Heart left ventricle (tissue), 16 donors: ENCODE results near the gene ACACA. TPM values are rescaled to one million over a fixed set of nuclear protein-coding genes. Genes with fewer than 3 reads are reported as not detected.

Experiments
- ATAC-seq, 4 donors: fragments of 200-7000 bp; cut with Tn5 transposase; one replicate each; pipeline ENCODE4 v1.9.1; 2020 to 2022; ENCODE audit warnings: moderate library complexity in 4 of 4, mild to moderate bottlenecking in 3 of 4, moderate number of reproducible peaks in 1 of 4
- DNase-seq, 5 donors: peaks; one replicate each; pipeline ENCODE4 v3.0.0-alpha.2; 2020
- H3K27ac ChIP-seq, 12 donors: fragments of 200-600 bp; sonication (generic) in 4 of 12; one replicate each; pipeline versions ENCODE4 v1.5.0 to v1.8.0; 2016 to 2022; ENCODE audit warnings: mild to moderate bottlenecking in 2 of 12
- H3K27me3 ChIP-seq, 9 donors: fragments of 200-600 bp; sonication (generic) in 2 of 9; one replicate each; pipeline versions ENCODE4 v1.5.1 to v1.8.0; 2016 to 2022; ENCODE audit warnings: mild to moderate bottlenecking in 3 of 9
- H3K36me3 ChIP-seq, 9 donors: fragments of 200-600 bp; sonication (generic) in 2 of 9; one replicate each; pipeline versions ENCODE4 v1.5.0 to v1.8.0; 2018 to 2022; ENCODE audit warnings: mild to moderate bottlenecking in 2 of 9
- H3K4me1 ChIP-seq, 12 donors: fragments of 200-600 bp; sonication (generic) in 4 of 12; one replicate each; pipeline versions ENCODE4 v1.5.0 to v1.8.0; 2016 to 2022; ENCODE audit warnings: mild to moderate bottlenecking in 3 of 12
- H3K4me3 ChIP-seq, 12 donors: fragments of 200-600 bp; sonication (generic) in 4 of 12; one replicate each; pipeline versions ENCODE4 v1.5.0 to v1.8.0; 2017 to 2022; ENCODE audit warnings: mild to moderate bottlenecking in 9 of 12, moderate library complexity in 4 of 12
- H3K9me3 ChIP-seq, 12 donors: fragments of 200-600 bp; sonication (generic) in 4 of 12; one replicate each; pipeline versions ENCODE4 v1.5.0 to v1.8.0; 2016 to 2022; ENCODE audit warnings: mild to moderate bottlenecking in 1 of 12
- POLR2A ChIP-seq, 2 donors: fragments of 450-650 bp; IDR thresholded peaks; one replicate each; pipeline ENCODE4 v1.6.1; 2017; ENCODE audit warnings: antibody characterized with exemption in 2 of 2, mild to moderate bottlenecking in 2 of 2, moderate library complexity in 2 of 2
- WGBS, 4 donors: extraction: QIAGEN DNeasy Blood & Tissue Kit in 2 of 4; methylation state at CpG; one replicate each; pipeline versions ENCODE4 v1.1.5 to v1.1.7; 2013 to 2018; 5-methylcytosine and 5-hydroxymethylcytosine counted together
- intact Hi-C, 10 donors: fragments of 100-400 bp; cut with DNase I; formaldehyde crosslinking; loops; one replicate each; pipeline versions ENCODE4 v1.11.1 to v1.14.2; 2022
- polyA plus RNA-seq, 2 donors: library from polyadenylated mRNA; stranded (reverse); fragments of 200-250 nt; gene quantifications; one replicate each; pipeline ENCODE4 v1.2.3, GENCODE V29; 2013
- total RNA-seq, 9 donors: library from RNA; depleted of rRNA in 2 of 9; stranded (reverse); fragments of >200 nt in 2 of 9; fragmentation: NEBNext Ultra II Directional in 3 of 9; extraction: Animal tissue kit (Norgen Biotek cat#: 25700) in 3 of 9; gene quantifications; one replicate each; pipeline versions ENCODE4 v1.1.0 to v1.2.4, GENCODE V29; 2016 to 2023
- TF ChIP-seq, protein P1 (sequence below), 12 donors: fragments of 200-600 bp; sonication (generic) in 4 of 12; IDR thresholded peaks; one replicate each; pipeline versions ENCODE4 v1.5.0 to v1.8.0; 2018 to 2022; ENCODE audit warnings: antibody characterized with exemption in 12 of 12, mild to moderate bottlenecking in 5 of 12
- donor health status: ischemic (EF 13 %, LVEDD 7.1; RV severe dilation, severe dysfunction).
- donor health status: healthy with polysubstance abuse.
- donor health status: DM: no; HTN: yes; CAD: no.
- donor health status: DM: no; HTN: no; CAD: no.
- donor health status: ischemic (EF 25% LVEDD 6.9; RV normal size, moderate dysfunction).
- donor health status: ischemic (EF 25% LVEDD 5.7; RV mildly dilated, moderate dysfunction).
- donor health status: healthy.
- donor health status: DM: yes; HTN: yes; CAD: no.
- donor health status: ischemic (EF 35%, LVEDD 5.7; RV mildly dilated, moderate dysfunction).
- donor health status: nonischemic (EF 11% LVEDD 7.7; RV severe dilation, severe dysfunction).
- donor health status: DM: yes; HTN: yes; CAD: no.
- donor health status: PGD.
- donor health status: ischemic (EF 29% LVEDD 5.4; RV normal size, mild dysfunction).
- donor health status: nonischemic (EF 23%, LVEDD 6.1; RV moderate dilation, normal function).

ACACA gene
- total and polyA plus RNA-seq, 11 donors: 6.2 to 33.0 (median 15.8) TPM

GRCh38 chr17:37043201-37043600 is 363.4 kb downstream of the ACACA start:
- Histone ChIP-seq H3K27ac (no peak overlapping the region), H3K9me3 (no peaks in the 10 kb centered on the region), H3K4me3 (no peak overlapping the region), H3K27me3 (no peaks in the 10 kb centered on the region), H3K36me3 (peaks cover 0 to 38% (median 12%) of the 10 kb centered on the region in 9 donors), H3K4me1 (no peaks in the 10 kb centered on the region)
- intact Hi-C loops: no loop called here
- TF ChIP-seq POLR2A (IDR thresholded peaks at IDR 0.05): no peak
- TF ChIP-seq, protein P1, sequence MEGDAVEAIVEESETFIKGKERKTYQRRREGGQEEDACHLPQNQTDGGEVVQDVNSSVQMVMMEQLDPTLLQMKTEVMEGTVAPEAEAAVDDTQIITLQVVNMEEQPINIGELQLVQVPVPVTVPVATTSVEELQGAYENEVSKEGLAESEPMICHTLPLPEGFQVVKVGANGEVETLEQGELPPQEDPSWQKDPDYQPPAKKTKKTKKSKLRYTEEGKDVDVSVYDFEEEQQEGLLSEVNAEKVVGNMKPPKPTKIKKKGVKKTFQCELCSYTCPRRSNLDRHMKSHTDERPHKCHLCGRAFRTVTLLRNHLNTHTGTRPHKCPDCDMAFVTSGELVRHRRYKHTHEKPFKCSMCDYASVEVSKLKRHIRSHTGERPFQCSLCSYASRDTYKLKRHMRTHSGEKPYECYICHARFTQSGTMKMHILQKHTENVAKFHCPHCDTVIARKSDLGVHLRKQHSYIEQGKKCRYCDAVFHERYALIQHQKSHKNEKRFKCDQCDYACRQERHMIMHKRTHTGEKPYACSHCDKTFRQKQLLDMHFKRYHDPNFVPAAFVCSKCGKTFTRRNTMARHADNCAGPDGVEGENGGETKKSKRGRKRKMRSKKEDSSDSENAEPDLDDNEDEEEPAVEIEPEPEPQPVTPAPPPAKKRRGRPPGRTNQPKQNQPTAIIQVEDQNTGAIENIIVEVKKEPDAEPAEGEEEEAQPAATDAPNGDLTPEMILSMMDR (IDR thresholded peaks at IDR 0.05): no peak
- ATAC-seq (no peak), DNase-seq (no peak)
- 84 to 94% (median 85%) methylated on average over 3 of the region's 3 CpGs for WGBS, 4 donors

GRCh38 chr17:37041932-37042331 is 364.7 kb downstream of the ACACA start:
- Histone ChIP-seq H3K27me3 (no peaks in the 10 kb centered on the region), H3K27ac (no peak overlapping the region), H3K4me3 (no peak overlapping the region), H3K36me3 (peaks cover 0 to 39% (median 15%) of the 10 kb centered on the region in 9 donors), H3K9me3 (no peaks in the 10 kb centered on the region), H3K4me1 (no peaks in the 10 kb centered on the region)
- intact Hi-C loops: no loop called here
- ATAC-seq: no peak
- TF ChIP-seq POLR2A (IDR thresholded peaks at IDR 0.05): no peak
- TF ChIP-seq, protein P1 (IDR thresholded peaks at IDR 0.05): no peak
- no peak for DNase-seq

DNA sequence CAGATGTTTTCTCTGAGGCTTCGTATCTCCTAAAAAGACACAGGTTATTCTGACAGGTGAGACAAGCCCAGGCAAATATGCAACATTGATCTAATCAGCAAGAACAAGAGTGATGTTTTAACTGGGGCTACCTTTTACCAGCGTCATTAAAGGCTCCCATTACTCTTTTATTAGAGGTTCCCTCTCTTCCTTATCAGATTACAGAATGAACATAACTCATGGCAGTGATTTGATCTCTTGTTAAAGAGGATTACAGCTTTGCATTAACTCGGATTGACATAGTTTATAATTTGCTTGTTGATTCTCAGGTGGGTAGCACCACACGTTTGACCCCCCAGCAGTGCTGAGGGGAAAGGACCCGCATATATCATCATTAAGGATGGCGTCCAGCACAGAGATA is 367.4 kb downstream of the ACACA start:
- intact Hi-C loops: no loop called here
- Histone ChIP-seq H3K9me3 (no peaks in the 10 kb centered on the region), H3K36me3 (peaks cover 0 to 37% (median 7%) of the 10 kb centered on the region in 9 donors), H3K4me1 (peaks cover 0 to 2% (median 0%) of the 10 kb centered on the region in 12 donors), H3K27me3 (no peaks in the 10 kb centered on the region), H3K4me3 (no peak overlapping the region), H3K27ac (no peak overlapping the region)
- DNase-seq (no peak), ATAC-seq (no peak)
- 89 to 93% (median 90%) methylated on average over 6 of the region's 6 CpGs for WGBS, 4 donors
- TF ChIP-seq, protein P1 (IDR thresholded peaks at IDR 0.05): no peak
- no peak for TF ChIP-seq POLR2A (IDR thresholded peaks at IDR 0.05)

- ATAC-seq: no peak
- Histone ChIP-seq H3K4me1 (peaks cover 0 to 5% (median 0%) of the 10 kb centered on the region in 12 donors), H3K4me3 (no peak overlapping the region), H3K27ac (no peak overlapping the region), H3K9me3 (no peaks in the 10 kb centered on the region), H3K36me3 (peaks cover 0 to 36% (median 7%) of the 10 kb centered on the region in 9 donors), H3K27me3 (no peaks in the 10 kb centered on the region)
- intact Hi-C loops: no loop called here
- no peak for TF ChIP-seq POLR2A (IDR thresholded peaks at IDR 0.05)
- TF ChIP-seq, protein P1 (IDR thresholded peaks at IDR 0.05): no peak
- 87 to 94% (median 88%) methylated on average over 5 of the region's 5 CpGs for WGBS, 4 donors
- no peak for DNase-seq
These were observed 369.0 kb downstream of the ACACA start for GRCh38 chr17:37037590-37038155.

Other genes starting within 250 kb of the ACACA start
- gene C17orf78, start 30.9 kb downstream of the ACACA start, total RNA-seq: not detected
- not detected for gene C17orf78, start 30.9 kb downstream of the ACACA start, polyA plus RNA-seq
- 10 to 100 TPM in 8 of 9 donors, 1 to 10 TPM in 1; 9.6 to 19.4 (median 13.2) TPM for gene TADA2A, start 50 bp upstream of the ACACA start, total RNA-seq
- 1 to 10 TPM; 5.7 to 8.5 TPM for gene TADA2A, start 50 bp upstream of the ACACA start, polyA plus RNA-seq
- gene DUSP14, start 83.1 kb upstream of the ACACA start, total RNA-seq: 10 to 100 TPM; 13.4 to 39.1 (median 16.5) TPM
- gene DUSP14, start 83.1 kb upstream of the ACACA start, polyA plus RNA-seq: 10 to 100 TPM in 1 of 2 donors, 1 to 10 TPM in 1; 9.9 to 24.2 TPM
- gene SYNRG, start 202.6 kb upstream of the ACACA start, total RNA-seq: 10 to 100 TPM; 20.0 to 52.4 (median 34.8) TPM
- gene SYNRG, start 202.6 kb upstream of the ACACA start, polyA plus RNA-seq: 10 to 100 TPM in 1 of 2 donors, 1 to 10 TPM in 1; 5.7 to 11.7 TPM
- gene DDX52, start 236.6 kb upstream of the ACACA start, total RNA-seq: 10 to 100 TPM in 7 of 9 donors, 1 to 10 TPM in 2; 8.9 to 20.9 (median 14.3) TPM
- 10 to 100 TPM in 1 of 2 donors, 1 to 10 TPM in 1; 6.7 to 13.9 TPM for gene DDX52, start 236.6 kb upstream of the ACACA start, polyA plus RNA-seq